Neural progenitor cell (in vitro differentiated cells): ENCODE results near the gene DNM1L.

Experiments used
- CTCF ChIP-seq: fragments of 200-600 bp; sonication (generic); IDR thresholded peaks from 2 replicates; pipeline ENCODE4 v1.5.1; 2017; ENCODE audit warnings: antibody characterized with exemption, mild to moderate bottlenecking
- EZH2 ChIP-seq: fragments of 200-600 bp; sonication (generic); IDR thresholded peaks from 2 replicates; pipeline ENCODE4 v1.6.1; 2017; ENCODE audit warnings: antibody characterized with exemption, mild to moderate bottlenecking, moderate library complexity
- EZH2phosphoT487 ChIP-seq: fragments of 200-600 bp; sonication (generic); IDR thresholded peaks from 2 replicates; pipeline ENCODE4 v1.6.1; 2017; ENCODE audit warnings: antibody characterized with exemption

GRCh38 chr12:32705783-32706182 lies 26.7 kb downstream of the DNM1L start:
- TF ChIP-seq CTCF (no peak), EZH2 (no peak), EZH2phosphoT487 (no peak)
